Heart left ventricle (tissue), 16 donors: ENCODE results near the gene SPINK4. TPM values are rescaled to one million over a fixed set of nuclear protein-coding genes. Genes with fewer than 3 reads are reported as not detected.

Experiments
- ATAC-seq, 4 donors: fragments of 200-7000 bp; cut with Tn5 transposase; one replicate each; pipeline ENCODE4 v1.9.1; 2020 to 2022; ENCODE audit warnings: moderate library complexity in 4 of 4, mild to moderate bottlenecking in 3 of 4, moderate number of reproducible peaks in 1 of 4
- DNase-seq, 5 donors: peaks; one replicate each; pipeline ENCODE4 v3.0.0-alpha.2; 2020
- H3K27ac ChIP-seq, 12 donors: fragments of 200-600 bp; sonication (generic) in 4 of 12; one replicate each; pipeline versions ENCODE4 v1.5.0 to v1.8.0; 2016 to 2022; ENCODE audit warnings: mild to moderate bottlenecking in 2 of 12
- H3K27me3 ChIP-seq, 9 donors: fragments of 200-600 bp; sonication (generic) in 2 of 9; one replicate each; pipeline versions ENCODE4 v1.5.1 to v1.8.0; 2016 to 2022; ENCODE audit warnings: mild to moderate bottlenecking in 3 of 9
- H3K36me3 ChIP-seq, 9 donors: fragments of 200-600 bp; sonication (generic) in 2 of 9; one replicate each; pipeline versions ENCODE4 v1.5.0 to v1.8.0; 2018 to 2022; ENCODE audit warnings: mild to moderate bottlenecking in 2 of 9
- H3K4me1 ChIP-seq, 12 donors: fragments of 200-600 bp; sonication (generic) in 4 of 12; one replicate each; pipeline versions ENCODE4 v1.5.0 to v1.8.0; 2016 to 2022; ENCODE audit warnings: mild to moderate bottlenecking in 3 of 12
- H3K4me3 ChIP-seq, 12 donors: fragments of 200-600 bp; sonication (generic) in 4 of 12; one replicate each; pipeline versions ENCODE4 v1.5.0 to v1.8.0; 2017 to 2022; ENCODE audit warnings: mild to moderate bottlenecking in 9 of 12, moderate library complexity in 4 of 12
- H3K9me3 ChIP-seq, 12 donors: fragments of 200-600 bp; sonication (generic) in 4 of 12; one replicate each; pipeline versions ENCODE4 v1.5.0 to v1.8.0; 2016 to 2022; ENCODE audit warnings: mild to moderate bottlenecking in 1 of 12
- POLR2A ChIP-seq, 2 donors: fragments of 450-650 bp; IDR thresholded peaks; one replicate each; pipeline ENCODE4 v1.6.1; 2017; ENCODE audit warnings: antibody characterized with exemption in 2 of 2, mild to moderate bottlenecking in 2 of 2, moderate library complexity in 2 of 2
- WGBS, 4 donors: extraction: QIAGEN DNeasy Blood & Tissue Kit in 2 of 4; methylation state at CpG; one replicate each; pipeline versions ENCODE4 v1.1.5 to v1.1.7; 2013 to 2018; 5-methylcytosine and 5-hydroxymethylcytosine counted together
- intact Hi-C, 10 donors: fragments of 100-400 bp; cut with DNase I; formaldehyde crosslinking; loops; one replicate each; pipeline versions ENCODE4 v1.11.1 to v1.14.2; 2022
- polyA plus RNA-seq, 2 donors: library from polyadenylated mRNA; stranded (reverse); fragments of 200-250 nt; gene quantifications; one replicate each; pipeline ENCODE4 v1.2.3, GENCODE V29; 2013
- total RNA-seq, 9 donors: library from RNA; depleted of rRNA in 2 of 9; stranded (reverse); fragments of >200 nt in 2 of 9; fragmentation: NEBNext Ultra II Directional in 3 of 9; extraction: Animal tissue kit (Norgen Biotek cat#: 25700) in 3 of 9; gene quantifications; one replicate each; pipeline versions ENCODE4 v1.1.0 to v1.2.4, GENCODE V29; 2016 to 2023
- TF ChIP-seq, protein P1 (sequence below), 12 donors: fragments of 200-600 bp; sonication (generic) in 4 of 12; IDR thresholded peaks; one replicate each; pipeline versions ENCODE4 v1.5.0 to v1.8.0; 2018 to 2022; ENCODE audit warnings: antibody characterized with exemption in 12 of 12, mild to moderate bottlenecking in 5 of 12
- donor health status: ischemic (EF 13 %, LVEDD 7.1; RV severe dilation, severe dysfunction).
- donor health status: healthy with polysubstance abuse.
- donor health status: DM: no; HTN: yes; CAD: no.
- donor health status: DM: no; HTN: no; CAD: no.
- donor health status: ischemic (EF 25% LVEDD 6.9; RV normal size, moderate dysfunction).
- donor health status: ischemic (EF 25% LVEDD 5.7; RV mildly dilated, moderate dysfunction).
- donor health status: healthy.
- donor health status: DM: yes; HTN: yes; CAD: no.
- donor health status: ischemic (EF 35%, LVEDD 5.7; RV mildly dilated, moderate dysfunction).
- donor health status: nonischemic (EF 11% LVEDD 7.7; RV severe dilation, severe dysfunction).
- donor health status: DM: yes; HTN: yes; CAD: no.
- donor health status: PGD.
- donor health status: ischemic (EF 29% LVEDD 5.4; RV normal size, mild dysfunction).
- donor health status: nonischemic (EF 23%, LVEDD 6.1; RV moderate dilation, normal function).

SPINK4 gene
- total and polyA plus RNA-seq, 11 donors, result not detected

DNA sequence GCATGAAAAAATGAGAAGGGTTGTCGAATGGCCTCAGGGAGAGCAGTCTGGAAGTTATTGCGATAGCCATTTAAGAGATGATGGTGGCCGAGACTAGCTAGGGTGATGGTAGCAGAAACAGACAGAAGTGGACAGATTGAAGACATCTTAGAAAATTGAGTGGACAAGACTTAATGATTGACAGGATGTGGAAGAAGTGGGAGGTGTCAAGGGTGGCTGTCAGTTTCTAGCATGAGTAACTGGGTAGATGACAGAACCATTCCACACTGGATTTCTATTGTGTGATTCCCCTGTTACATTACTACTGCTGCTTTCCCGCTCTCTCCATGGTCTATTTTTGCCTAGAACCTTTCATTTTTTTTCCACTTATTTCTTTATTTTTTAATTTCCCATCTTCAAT lies 37.5 kb downstream of the SPINK4 start:
- no peak for DNase-seq
- no peak overlapping the region for H3K4me3 ChIP-seq
- no peaks in the 10 kb centered on the region for H3K9me3 ChIP-seq
- H3K27me3 ChIP-seq, result no peaks in the 10 kb centered on the region
- no peak overlapping the region for H3K27ac ChIP-seq
- no peaks in the 10 kb centered on the region for H3K4me1 ChIP-seq
- intact Hi-C loops, result no loop called here
- peaks cover 3 to 100% (median 97%) of the 10 kb centered on the region in 9 donors for H3K36me3 ChIP-seq
- WGBS, 4 donors, result 97 to 98% (median 97%) methylated on average over 4 of the region's 4 CpGs
- no peak for TF ChIP-seq POLR2A (IDR thresholded peaks at IDR 0.05)
- TF ChIP-seq, protein P1, sequence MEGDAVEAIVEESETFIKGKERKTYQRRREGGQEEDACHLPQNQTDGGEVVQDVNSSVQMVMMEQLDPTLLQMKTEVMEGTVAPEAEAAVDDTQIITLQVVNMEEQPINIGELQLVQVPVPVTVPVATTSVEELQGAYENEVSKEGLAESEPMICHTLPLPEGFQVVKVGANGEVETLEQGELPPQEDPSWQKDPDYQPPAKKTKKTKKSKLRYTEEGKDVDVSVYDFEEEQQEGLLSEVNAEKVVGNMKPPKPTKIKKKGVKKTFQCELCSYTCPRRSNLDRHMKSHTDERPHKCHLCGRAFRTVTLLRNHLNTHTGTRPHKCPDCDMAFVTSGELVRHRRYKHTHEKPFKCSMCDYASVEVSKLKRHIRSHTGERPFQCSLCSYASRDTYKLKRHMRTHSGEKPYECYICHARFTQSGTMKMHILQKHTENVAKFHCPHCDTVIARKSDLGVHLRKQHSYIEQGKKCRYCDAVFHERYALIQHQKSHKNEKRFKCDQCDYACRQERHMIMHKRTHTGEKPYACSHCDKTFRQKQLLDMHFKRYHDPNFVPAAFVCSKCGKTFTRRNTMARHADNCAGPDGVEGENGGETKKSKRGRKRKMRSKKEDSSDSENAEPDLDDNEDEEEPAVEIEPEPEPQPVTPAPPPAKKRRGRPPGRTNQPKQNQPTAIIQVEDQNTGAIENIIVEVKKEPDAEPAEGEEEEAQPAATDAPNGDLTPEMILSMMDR (IDR thresholded peaks at IDR 0.05), result no peak
- ATAC-seq, result no peak

DNA sequence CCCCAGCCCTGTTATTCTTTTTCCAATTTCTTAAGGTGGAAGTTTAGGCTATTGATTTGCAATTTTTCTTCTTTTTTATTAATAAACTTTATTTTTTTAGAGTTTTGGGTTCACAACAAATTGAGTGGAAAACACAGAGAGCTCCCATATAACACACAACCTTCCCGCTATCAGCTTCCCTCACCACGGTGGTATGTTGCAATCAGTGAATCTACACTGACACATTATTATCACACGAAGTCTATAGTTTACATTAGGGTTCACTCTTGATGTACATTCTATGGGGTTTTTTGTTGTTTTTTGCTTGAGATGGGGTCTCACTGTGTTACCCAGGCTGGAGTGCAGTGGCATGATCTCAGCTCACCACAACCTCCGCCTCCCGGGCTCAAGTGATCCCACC lies 45.5 kb downstream of the SPINK4 start:
- ATAC-seq (no peak), DNase-seq (no peak)
- WGBS, 4 donors, result 88 to 89% (median 89%) methylated on average over 5 of the region's 5 CpGs
- peaks cover 0 to 23% (median 11%) of the 10 kb centered on the region in 12 donors for H3K4me1 ChIP-seq
- H3K4me3 ChIP-seq, result no peak overlapping the region
- H3K27ac ChIP-seq, result no peak overlapping the region
- H3K9me3 ChIP-seq, result no peaks in the 10 kb centered on the region
- intact Hi-C loops, result loop anchor here in 4 of 10 donors (5.0 to 10.0 kb wide), 3 partner anchors 169 to 182 kb away; no protein-coding TSS in a partner anchor
- no peaks in the 10 kb centered on the region for H3K27me3 ChIP-seq
- H3K36me3 ChIP-seq, result peaks cover 0 to 56% (median 45%) of the 10 kb centered on the region in 9 donors
- no peak for TF ChIP-seq POLR2A (IDR thresholded peaks at IDR 0.05)
- TF ChIP-seq, protein P1 (IDR thresholded peaks at IDR 0.05), result no peak

DNA sequence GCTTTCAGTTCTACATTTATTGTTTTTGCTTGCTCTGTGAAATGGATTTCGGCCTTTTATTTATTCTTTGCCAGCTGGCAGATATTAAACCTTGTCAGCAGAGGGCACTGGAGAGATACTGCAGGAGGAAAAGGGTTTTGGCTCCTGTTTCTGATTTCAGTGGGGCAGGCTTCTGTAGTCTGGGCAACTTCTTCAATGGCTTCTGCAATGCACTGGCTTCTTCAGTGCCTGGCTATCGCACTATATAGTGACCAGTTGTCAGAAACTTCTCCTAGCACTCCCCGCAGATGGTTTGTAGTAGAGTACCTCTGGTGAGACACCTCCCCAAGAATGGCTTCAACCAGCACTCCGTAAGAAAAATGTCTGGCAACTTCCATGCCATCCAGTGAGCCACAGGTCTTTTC lies 47.1 kb downstream of the SPINK4 start:
- Histone ChIP-seq H3K9me3 (no peaks in the 10 kb centered on the region), H3K27me3 (no peaks in the 10 kb centered on the region), H3K4me3 (no peak overlapping the region), H3K27ac (peak overlapping the region in 7 of 12 donors; percentile 3 to 98 (median 21)), H3K4me1 (peaks cover under 1 to 36% (median 23%) of the 10 kb centered on the region in 12 donors), H3K36me3 (peaks cover 0 to 45% (median 35%) of the 10 kb centered on the region in 9 donors)
- ATAC-seq, result no peak
- intact Hi-C loops, result loop anchor here in 5 of 10 donors (1.0 to 10.0 kb wide), 4 partner anchors 22 to 180 kb away; partner anchors contain the start of gene CHMP5 (in 2 of the 5)
- no peak for TF ChIP-seq POLR2A (IDR thresholded peaks at IDR 0.05)
- TF ChIP-seq, protein P1 (IDR thresholded peaks at IDR 0.05), result peak; percentile 43 to 75 (median 64)
- 44 to 53% (median 49%) methylated on average over 3 to 4 of the region's 4 CpGs for WGBS, 4 donors
- DNase-seq, result peak in 3 of 5 donors; percentile 34 to 44 (median 36)

DNA sequence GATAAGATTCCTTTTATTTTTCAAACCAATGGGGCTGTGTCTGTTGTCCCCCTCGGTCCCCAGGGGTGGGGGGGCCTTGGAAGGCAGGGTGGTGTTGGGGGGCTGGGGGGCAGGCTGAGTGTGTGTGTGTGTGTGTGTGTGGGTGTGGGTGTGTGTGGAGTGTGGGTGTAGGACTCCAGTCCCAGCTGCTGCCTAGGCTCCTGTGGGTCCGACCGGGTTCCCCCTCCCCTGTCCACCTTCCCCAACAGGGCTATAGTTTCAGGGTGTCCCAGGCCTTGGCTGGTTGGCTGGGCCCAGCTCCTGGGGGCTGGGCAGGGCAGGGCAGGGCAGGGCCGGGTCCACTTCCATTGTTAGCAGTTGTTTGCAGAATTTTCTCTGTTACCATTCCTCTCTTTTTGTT lies 48.3 kb downstream of the SPINK4 start:
- TF ChIP-seq, protein P1 (IDR thresholded peaks at IDR 0.05), result no peak
- no peak for TF ChIP-seq POLR2A (IDR thresholded peaks at IDR 0.05)
- ATAC-seq, result no peak
- intact Hi-C loops, result loop anchor here in 4 of 10 donors (5.0 to 10.0 kb wide), 3 partner anchors 167 to 179 kb away; no protein-coding TSS in a partner anchor
- Histone ChIP-seq H3K27ac (peak overlapping the region in 2 of 12 donors; percentile 98 to 100), H3K27me3 (no peaks in the 10 kb centered on the region), H3K9me3 (no peaks in the 10 kb centered on the region), H3K4me1 (peaks cover 9 to 48% (median 30%) of the 10 kb centered on the region in 12 donors), H3K36me3 (peaks cover 0 to 44% (median 34%) of the 10 kb centered on the region in 9 donors), H3K4me3 (no peak overlapping the region)
- WGBS, 4 donors, result 78 to 88% (median 87%) methylated on average over 4 of the region's 4 CpGs
- peak in 1 of 5 donors; percentile 10 for DNase-seq
